HS-5 (cell line): ENCODE data around the gene DSG2.
"Not testable (repeated sequence)": the region's sequence is repeated elsewhere in the genome, so short reads cannot be mapped to it uniquely, and the experiment has no call there.

Experiments used
- DNase-seq: peaks from one replicate; pipeline ENCODE4 v3.0.0-alpha.2; 2012; ENCODE audit warnings: low read depth

The DSG2 gene

DNA sequence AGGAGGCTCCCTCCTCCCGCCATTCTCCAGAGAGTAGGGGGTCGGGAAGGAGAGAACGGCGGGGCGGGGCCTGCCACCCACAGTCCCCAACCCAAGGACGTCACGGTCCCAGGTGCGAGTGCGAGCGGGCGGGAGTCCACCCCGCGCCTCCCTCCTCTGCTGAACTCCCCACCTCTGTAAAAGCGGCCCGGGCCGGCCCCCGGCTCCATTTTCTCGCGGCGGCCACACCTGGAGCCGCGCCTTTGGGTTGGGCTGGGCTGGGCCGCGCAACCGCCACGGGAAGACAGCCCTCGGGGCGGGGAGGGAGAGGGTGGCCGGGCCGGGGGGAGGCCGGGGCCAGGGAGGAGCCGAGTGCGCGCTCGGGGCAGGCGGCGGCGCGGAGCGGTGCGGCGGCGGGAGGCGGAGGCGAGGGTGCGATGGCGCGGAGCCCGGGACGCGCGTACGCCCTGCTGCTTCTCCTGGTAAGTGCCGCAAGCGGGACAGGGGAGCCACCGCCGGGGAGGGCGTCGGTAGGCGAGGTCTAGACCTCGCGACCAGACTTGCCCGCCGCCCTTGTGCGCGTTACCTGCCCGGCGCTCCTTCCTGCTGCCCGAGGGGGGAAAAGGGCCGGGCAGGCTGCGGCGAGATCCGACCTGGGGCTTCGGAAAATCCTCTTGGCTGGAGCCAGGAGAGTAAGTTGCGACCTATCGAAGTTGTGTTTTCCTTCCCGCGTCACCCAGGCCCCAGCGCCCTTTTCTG, at the start of gene DSG2:
TSS of gene DSG2 (plus strand) at position 342 of the 738 bp plus-strand sequence. CDS start at position 417, 75 bp downstream.
- no peak for DNase-seq

GRCh38 chr18:31450409-31450808, 47.6 kb upstream of the DSG2 start:
- DNase-seq = no peak

- no peak for DNase-seq
Observed at GRCh38 chr18:31451625-31452024, 46.4 kb upstream of the DSG2 start.

DNA sequence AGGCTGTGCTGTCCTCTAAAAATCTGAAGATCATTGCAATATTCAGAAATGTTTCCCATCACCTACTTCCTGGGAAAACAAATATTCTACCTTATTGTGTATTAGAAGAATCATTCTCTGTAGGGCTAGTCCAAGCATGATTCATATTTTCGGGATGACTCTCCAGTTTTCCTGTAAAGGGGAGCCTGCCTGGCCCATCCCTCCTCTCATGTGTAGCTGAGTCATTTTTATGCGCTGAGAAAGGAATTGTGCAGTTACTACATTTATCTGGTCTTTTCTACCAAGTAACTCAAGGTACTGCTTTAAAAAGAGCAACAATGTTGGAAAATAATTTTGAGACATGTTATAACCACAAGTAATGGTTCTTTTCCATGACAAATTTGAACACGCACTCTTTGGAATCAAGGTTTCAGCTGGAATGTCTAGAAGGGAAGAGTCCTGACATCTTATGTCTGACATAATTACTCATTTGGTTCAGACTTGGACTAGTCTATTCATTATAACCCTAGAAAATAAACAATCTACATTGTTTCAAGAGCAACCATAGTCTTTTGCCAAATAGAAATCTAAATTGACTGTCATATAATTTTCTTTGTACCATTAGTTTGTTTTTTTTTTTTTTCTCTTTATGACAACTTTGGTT, 43.8 kb upstream of the DSG2 start:
- peak; percentile 69 for DNase-seq

- DNase-seq = no peak
Observed at GRCh38 chr18:31469629-31470028, 28.3 kb upstream of the DSG2 start.

GRCh38 chr18:31478688-31479087, 19.3 kb upstream of the DSG2 start:
- DNase-seq = no peak

DNA sequence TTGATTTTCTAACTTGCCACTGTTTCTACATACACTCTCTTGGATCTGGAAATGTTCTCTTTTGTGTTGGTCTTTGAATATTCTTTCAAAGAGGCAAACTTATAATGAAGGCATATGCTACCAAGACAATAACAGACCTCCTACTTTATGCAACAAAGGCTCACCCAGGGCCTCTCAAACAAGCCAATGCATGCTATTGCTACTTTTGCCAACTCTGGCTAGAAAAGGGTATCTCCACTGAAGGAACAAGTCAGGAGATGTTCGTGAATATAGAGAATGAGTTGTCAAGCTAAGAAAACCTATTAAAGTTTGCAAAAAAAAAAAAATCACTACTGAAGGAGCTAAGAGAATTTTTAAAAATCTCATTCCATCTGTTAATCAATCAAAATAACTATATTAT, 15.9 kb upstream of the DSG2 start:
- DNase-seq = no peak

- no peak for DNase-seq
Observed at GRCh38 chr18:31483396-31483795, 14.6 kb upstream of the DSG2 start.

DNA sequence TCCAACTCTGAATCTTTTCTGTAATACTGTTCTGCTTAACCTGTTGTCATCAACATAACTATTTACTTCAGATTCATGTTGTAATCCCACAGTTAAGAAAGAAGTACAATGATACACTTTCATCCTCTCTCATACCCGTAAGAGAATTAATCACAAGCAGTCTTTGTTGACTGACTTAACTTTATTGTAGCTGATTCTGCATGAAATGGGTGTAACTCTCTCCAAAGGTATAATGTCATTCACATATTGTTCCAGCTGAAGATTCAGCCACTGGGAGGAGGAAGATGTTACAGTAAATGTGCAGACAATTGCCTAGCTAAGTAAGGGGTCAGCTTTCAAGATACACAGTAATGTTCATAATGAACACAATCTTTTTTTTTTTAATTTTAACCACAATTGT, 13.5 kb upstream of the DSG2 start:
- no peak for DNase-seq

GRCh38 chr18:31486165-31486564, 11.8 kb upstream of the DSG2 start:
- DNase-seq = no peak

- DNase-seq = peak; percentile 80
Observed at GRCh38 chr18:31487246-31488015, 10.5 kb upstream of the DSG2 start.

DNA sequence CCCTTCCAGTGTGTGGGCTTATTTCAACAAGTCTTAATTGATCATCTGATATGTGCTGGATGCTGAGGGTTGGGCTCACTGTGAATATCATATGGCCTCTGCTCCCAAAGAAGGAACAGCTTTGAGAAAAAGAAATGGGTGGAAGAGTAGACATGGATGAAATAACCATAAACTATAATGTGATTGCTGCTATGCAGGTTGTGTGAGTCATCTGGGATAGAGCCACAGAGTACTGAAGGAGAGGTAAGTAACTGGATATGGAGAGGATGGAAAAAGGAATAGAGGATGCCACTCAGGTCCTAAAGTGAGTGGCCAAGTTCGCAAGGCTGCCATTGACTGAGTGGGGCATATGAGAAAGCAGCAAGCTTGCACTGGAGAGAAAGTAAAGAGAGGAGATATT, 8.7 kb upstream of the DSG2 start:
- no peak for DNase-seq

DNA sequence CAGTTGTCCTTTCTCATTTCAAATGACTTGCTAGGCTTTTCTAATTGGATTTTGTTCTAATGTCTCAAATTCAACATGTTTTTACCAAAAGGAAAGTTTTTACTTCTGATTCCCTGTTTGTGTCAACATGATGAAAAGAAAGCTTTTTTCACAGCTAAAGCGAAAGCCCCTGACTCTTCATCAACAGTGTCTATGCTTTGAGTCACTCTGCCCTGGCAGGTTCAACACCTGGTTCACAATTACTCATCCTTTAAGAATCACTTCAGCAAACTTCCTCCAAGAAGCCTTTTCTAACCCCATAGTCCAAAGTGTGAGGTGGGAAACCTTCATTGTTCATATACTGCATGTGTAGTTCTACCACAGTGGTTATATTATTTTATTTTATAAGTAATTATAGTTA, 7.6 kb upstream of the DSG2 start:
- no peak for DNase-seq

DNA sequence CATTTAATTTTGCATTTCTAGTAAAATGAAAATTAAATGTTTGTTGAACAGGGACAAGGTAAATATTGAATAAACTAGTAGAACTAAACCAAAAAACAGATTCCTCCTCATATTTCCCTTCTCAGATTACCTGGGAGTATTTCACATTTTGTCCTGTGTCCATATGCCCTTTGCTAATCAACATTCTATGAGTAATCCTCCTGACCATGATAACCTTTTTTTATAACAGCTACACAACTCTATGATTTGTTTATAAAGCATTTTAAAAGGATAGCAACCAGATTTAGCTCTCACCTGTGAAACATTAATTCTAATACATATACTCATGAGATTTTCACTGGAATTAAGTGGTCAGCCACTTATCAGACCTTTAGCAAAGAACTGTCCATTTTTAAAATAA, 7.1 kb upstream of the DSG2 start:
- no peak for DNase-seq

DNA sequence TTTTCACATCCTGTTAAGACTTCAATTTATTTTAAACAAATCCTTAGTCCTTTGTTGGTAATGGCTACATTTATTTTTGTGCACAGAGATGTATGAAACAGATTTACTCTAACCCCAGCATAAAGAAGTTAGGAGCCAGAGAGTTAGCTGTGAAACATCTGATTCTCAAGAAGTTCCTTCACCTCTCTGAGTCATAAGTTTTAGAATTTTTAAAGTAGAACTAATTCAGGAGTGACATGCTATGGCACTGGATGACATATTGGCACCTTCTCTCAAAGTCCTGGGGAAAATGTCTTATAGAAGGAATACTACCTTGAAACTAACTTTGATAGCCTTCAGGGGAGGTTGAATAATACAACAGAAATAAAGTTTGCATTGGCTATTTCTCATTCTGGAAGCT, 6.4 kb upstream of the DSG2 start:
- no peak for DNase-seq

DNA sequence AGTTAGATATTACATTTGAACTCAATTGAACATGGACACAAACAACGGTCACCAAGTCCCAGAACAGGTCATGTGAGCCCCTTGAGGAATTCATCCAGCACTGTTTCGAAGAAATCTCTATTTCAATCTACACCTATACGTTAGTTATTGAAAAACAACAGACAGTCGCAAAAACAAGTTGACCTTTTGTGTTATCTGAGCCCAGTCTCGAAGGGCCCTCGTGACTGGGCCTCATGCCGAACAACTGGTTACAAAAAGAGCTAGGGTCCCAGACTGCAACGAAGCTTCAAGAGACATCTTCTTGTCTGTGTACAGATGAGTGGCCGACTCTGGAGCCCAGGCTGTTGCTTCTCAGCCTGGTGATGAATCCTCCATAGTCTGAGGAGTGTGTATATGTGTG, 5.3 kb upstream of the DSG2 start:
- DNase-seq = no peak

- no peak for DNase-seq
Observed at GRCh38 chr18:31493171-31493570, 4.8 kb upstream of the DSG2 start.

DNA sequence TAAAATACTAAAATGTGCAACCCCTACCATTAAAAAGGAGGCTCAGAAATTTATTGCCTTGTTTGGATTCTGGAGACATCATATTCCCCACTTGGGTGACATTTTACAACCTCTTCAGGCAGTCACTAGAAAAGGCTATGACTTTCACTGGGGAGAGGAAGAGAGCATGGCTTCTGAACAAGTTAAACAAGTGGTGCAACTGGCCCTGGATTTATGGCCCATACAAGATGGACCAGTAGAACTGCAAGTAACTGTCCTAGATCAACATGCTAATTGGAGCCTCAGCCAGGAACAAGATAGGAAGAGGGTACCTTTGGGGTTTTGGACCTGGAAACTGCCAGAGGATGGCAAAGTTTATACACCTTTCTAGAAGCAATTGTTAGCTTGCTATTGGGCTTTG, 4.0 kb upstream of the DSG2 start:
- DNase-seq = no peak

GRCh38 chr18:31494705-31495244, 3.2 kb upstream of the DSG2 start:
- DNase-seq = not testable (repeated sequence)

GRCh38 chr18:31497404-31497835, 557 bp upstream of the DSG2 start:
- no peak for DNase-seq

DNA sequence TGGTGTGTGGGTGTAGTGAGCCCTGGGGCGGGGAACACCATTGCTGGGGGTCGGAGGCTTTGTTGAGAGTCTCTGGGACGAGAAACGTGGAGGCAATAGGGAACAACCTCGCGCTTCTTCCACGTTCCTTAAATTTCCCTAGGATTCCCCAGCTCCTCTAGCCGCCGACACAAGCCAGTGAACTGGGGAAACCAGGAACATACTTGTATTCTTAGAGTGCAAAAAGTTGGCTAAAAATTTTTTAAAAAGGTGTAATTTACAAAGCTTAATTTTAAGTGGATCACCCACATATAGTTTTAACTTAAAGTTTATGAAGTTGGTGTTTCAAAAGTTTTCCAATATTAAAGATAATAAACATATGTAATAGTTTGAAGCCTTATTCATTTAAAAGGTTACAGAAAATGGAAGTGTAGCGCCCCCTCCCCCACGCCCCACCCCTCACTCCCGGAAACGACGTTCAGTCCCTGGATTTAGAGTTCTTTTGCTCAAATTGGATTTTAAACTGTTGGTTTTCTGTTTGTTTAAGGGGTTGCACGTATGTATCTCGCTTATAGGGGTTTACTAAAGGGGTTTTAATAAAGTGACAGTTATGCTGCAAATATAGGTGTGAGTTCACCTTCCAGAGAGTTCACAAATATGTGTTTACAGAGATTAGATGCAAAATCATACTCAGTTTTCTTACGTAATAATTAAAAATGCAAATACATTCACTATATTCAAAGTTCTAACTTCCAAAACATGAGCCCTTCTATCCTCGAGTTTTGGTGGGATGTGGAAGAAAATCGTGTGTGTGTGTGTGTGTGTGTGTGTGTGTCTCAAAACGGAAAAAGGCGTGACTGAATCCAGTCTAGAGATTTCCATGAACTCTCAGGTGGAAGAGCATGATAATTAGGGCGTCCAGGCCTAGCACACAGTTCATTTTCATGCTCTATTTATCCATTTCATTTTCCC, 872 bp downstream of the DSG2 start:
- no peak for DNase-seq
